Astrocyte (in vitro differentiated cells and primary cell): ENCODE results near the gene HMCN2. TPM values are rescaled to one million over a fixed set of nuclear protein-coding genes. Genes with fewer than 3 reads are reported as not detected.

Source experiments
- DNase-seq: peaks from one replicate; pipeline ENCODE4 v3.0.0-alpha.2; 2010; ENCODE audit warnings: low read depth
- FAIRE-seq: peaks from 2 replicates; lab custom pipeline; 2011; peaks lifted over from hg19 to GRCh38; lab: Jason Lieb, UNC
- H2AFZ ChIP-seq: 2 replicates; pipeline ENCODE4 v1.6.0; 2012; ENCODE audit warnings: low read depth, low read length, inconsistent platforms
- H3K27ac ChIP-seq: 2 replicates; pipeline ENCODE4 v1.5.1; 2011; ENCODE audit warnings: low read depth, low read length, inconsistent platforms
- H3K27me3 ChIP-seq: 2 replicates; pipeline ENCODE4 v1.6.0; 2011; ENCODE audit warnings: low read length, inconsistent platforms; ENCODE audit not compliant: insufficient read depth
- H3K36me3 ChIP-seq: 2 replicates; pipeline ENCODE4 v1.5.1; 2011; ENCODE audit warnings: low read length, inconsistent platforms; ENCODE audit not compliant: insufficient read depth
- H3K4me1 ChIP-seq: 2 replicates; pipeline ENCODE4 v1.5.1; 2011; ENCODE audit warnings: low read length, inconsistent platforms; ENCODE audit not compliant: insufficient read depth
- H3K4me2 ChIP-seq: 2 replicates; pipeline ENCODE4 v1.6.0; 2012; ENCODE audit warnings: low read length, inconsistent platforms
- H3K4me3 ChIP-seq: 2 replicates; pipeline ENCODE4 v1.5.1; 2011; ENCODE audit warnings: low read depth, mild to moderate bottlenecking, low read length, inconsistent platforms; ENCODE audit not compliant: insufficient read depth
- H3K79me2 ChIP-seq: 2 replicates; pipeline ENCODE4 v1.6.0; 2012; ENCODE audit warnings: mild to moderate bottlenecking, low read length, inconsistent platforms; ENCODE audit not compliant: insufficient read depth
- H3K9ac ChIP-seq: 2 replicates; pipeline ENCODE4 v1.6.0; 2012; ENCODE audit warnings: mild to moderate bottlenecking, low read length, inconsistent platforms
- H3K9me3 ChIP-seq: 2 replicates; pipeline ENCODE4 v1.5.1; 2012; ENCODE audit warnings: low read depth, mild to moderate bottlenecking, low read length, inconsistent platforms; ENCODE audit not compliant: insufficient read depth
- H4K20me1 ChIP-seq: 2 replicates; pipeline ENCODE4 v1.6.0; 2012; ENCODE audit warnings: low read length, inconsistent platforms; ENCODE audit not compliant: insufficient read depth
- H3K27ac Mint-ChIP-seq: one replicate; pipeline ENCODE4 v1.8.0; 2021; ENCODE audit warnings: mild to moderate bottlenecking, mixed read lengths; ENCODE audit not compliant: unreplicated experiment
- H3K27me3 Mint-ChIP-seq: one replicate; pipeline ENCODE4 v1.8.0; 2021; ENCODE audit warnings: low read depth, mixed read lengths; ENCODE audit not compliant: unreplicated experiment
- H3K36me3 Mint-ChIP-seq: one replicate; pipeline ENCODE4 v1.8.0; 2021; ENCODE audit warnings: low read depth, mixed read lengths; ENCODE audit not compliant: unreplicated experiment
- H3K4me1 Mint-ChIP-seq: one replicate; pipeline ENCODE4 v1.8.0; 2021; ENCODE audit warnings: low read depth, mixed read lengths; ENCODE audit not compliant: unreplicated experiment
- H3K4me3 Mint-ChIP-seq: one replicate; pipeline ENCODE4 v1.8.0; 2021; ENCODE audit warnings: mild to moderate bottlenecking, moderate library complexity, mixed read lengths; ENCODE audit not compliant: unreplicated experiment
- H3K9me3 Mint-ChIP-seq: one replicate; pipeline ENCODE4 v1.8.0; 2021; ENCODE audit warnings: mild to moderate bottlenecking, mixed read lengths; ENCODE audit not compliant: unreplicated experiment
- EZH2 ChIP-seq: IDR thresholded peaks from 2 replicates; pipeline ENCODE4 v1.6.1; 2012; ENCODE audit warnings: mild to moderate bottlenecking, low read length, inconsistent platforms; ENCODE audit not compliant: insufficient read depth
- total RNA-seq: library from RNA; stranded (reverse); gene quantifications from 2 replicates; pipeline ENCODE4 v1.2.1, GENCODE V29; 2021
- TF ChIP-seq, protein P1 (sequence below): IDR thresholded peaks from 2 replicates; pipeline ENCODE4 v1.5.1; 2011; ENCODE audit warnings: low read depth, mild to moderate bottlenecking, inconsistent platforms, low read length, moderate library complexity; ENCODE audit not compliant: insufficient read depth

HMCN2 gene
- total RNA-seq, 1 donor from 2014 or later: 1.6 TPM

- FAIRE-seq: no peak
- no peaks in the 10 kb centered on the region for H3K79me2 ChIP-seq
- H3K4me2 ChIP-seq: no peak overlapping the region
- no peak overlapping the region for H2AFZ ChIP-seq
- H3K4me1 ChIP-seq: no peaks in the 10 kb centered on the region
- Mint-ChIP-seq H3K27me3 (peaks cover 50% of the 10 kb centered on the region), H3K4me3 (no peak overlapping the region), H3K27ac (no peak overlapping the region), H3K4me1 (no peaks in the 10 kb centered on the region), H3K36me3 (peaks cover 9% of the 10 kb centered on the region), H3K9me3 (peaks cover 14% of the 10 kb centered on the region)
- DNase-seq: no peak
- H3K9me3 ChIP-seq: no peaks in the 10 kb centered on the region
- TF ChIP-seq, protein P1, sequence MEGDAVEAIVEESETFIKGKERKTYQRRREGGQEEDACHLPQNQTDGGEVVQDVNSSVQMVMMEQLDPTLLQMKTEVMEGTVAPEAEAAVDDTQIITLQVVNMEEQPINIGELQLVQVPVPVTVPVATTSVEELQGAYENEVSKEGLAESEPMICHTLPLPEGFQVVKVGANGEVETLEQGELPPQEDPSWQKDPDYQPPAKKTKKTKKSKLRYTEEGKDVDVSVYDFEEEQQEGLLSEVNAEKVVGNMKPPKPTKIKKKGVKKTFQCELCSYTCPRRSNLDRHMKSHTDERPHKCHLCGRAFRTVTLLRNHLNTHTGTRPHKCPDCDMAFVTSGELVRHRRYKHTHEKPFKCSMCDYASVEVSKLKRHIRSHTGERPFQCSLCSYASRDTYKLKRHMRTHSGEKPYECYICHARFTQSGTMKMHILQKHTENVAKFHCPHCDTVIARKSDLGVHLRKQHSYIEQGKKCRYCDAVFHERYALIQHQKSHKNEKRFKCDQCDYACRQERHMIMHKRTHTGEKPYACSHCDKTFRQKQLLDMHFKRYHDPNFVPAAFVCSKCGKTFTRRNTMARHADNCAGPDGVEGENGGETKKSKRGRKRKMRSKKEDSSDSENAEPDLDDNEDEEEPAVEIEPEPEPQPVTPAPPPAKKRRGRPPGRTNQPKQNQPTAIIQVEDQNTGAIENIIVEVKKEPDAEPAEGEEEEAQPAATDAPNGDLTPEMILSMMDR: no peak
- H3K36me3 ChIP-seq: no peaks in the 10 kb centered on the region
- H3K27ac ChIP-seq: no peak overlapping the region
- H3K4me3 ChIP-seq: no peak overlapping the region
- no peak overlapping the region for H3K9ac ChIP-seq
- H4K20me1 ChIP-seq: no peaks in the 10 kb centered on the region
- no peaks in the 10 kb centered on the region for H3K27me3 ChIP-seq
Measured at GRCh38 chr9:130358928-130359327, 93.4 kb downstream of the HMCN2 start.

GRCh38 chr9:130359819-130360218 is 94.3 kb downstream of the HMCN2 start:
- H3K4me1 ChIP-seq: no peaks in the 10 kb centered on the region
- H3K27ac ChIP-seq: no peak overlapping the region
- DNase-seq (no peak), FAIRE-seq (no peak)
- peaks cover 14% of the 10 kb centered on the region for H3K9me3 Mint-ChIP-seq
- no peaks in the 10 kb centered on the region for H4K20me1 ChIP-seq
- H3K4me3 ChIP-seq: no peak overlapping the region
- H3K4me2 ChIP-seq: no peak overlapping the region
- no peak overlapping the region for H3K9ac ChIP-seq
- no peak overlapping the region for H3K4me3 Mint-ChIP-seq
- peaks cover 47% of the 10 kb centered on the region for H3K27me3 Mint-ChIP-seq
- no peaks in the 10 kb centered on the region for H3K36me3 ChIP-seq
- H3K27ac Mint-ChIP-seq: no peak overlapping the region
- H3K4me1 Mint-ChIP-seq: no peaks in the 10 kb centered on the region
- peaks cover 9% of the 10 kb centered on the region for H3K36me3 Mint-ChIP-seq
- no peak overlapping the region for H2AFZ ChIP-seq
- H3K9me3 ChIP-seq: no peaks in the 10 kb centered on the region
- no peaks in the 10 kb centered on the region for H3K79me2 ChIP-seq
- TF ChIP-seq, protein P1: no peak
- TF ChIP-seq EZH2: no peak
- H3K27me3 ChIP-seq: no peaks in the 10 kb centered on the region

- TF ChIP-seq EZH2: no peak
- TF ChIP-seq, protein P1: no peak
- no peak for FAIRE-seq
- Histone ChIP-seq H4K20me1 (no peaks in the 10 kb centered on the region), H2AFZ (no peak overlapping the region), H3K4me2 (no peak overlapping the region), H3K27me3 (no peaks in the 10 kb centered on the region), H3K36me3 (no peaks in the 10 kb centered on the region), H3K4me3 (no peak overlapping the region), H3K79me2 (no peaks in the 10 kb centered on the region), H3K27ac (no peak overlapping the region), H3K9me3 (no peaks in the 10 kb centered on the region), H3K4me1 (no peaks in the 10 kb centered on the region), H3K9ac (no peak overlapping the region)
- no peaks in the 10 kb centered on the region for H3K4me1 Mint-ChIP-seq
- peaks cover 9% of the 10 kb centered on the region for H3K36me3 Mint-ChIP-seq
- H3K27me3 Mint-ChIP-seq: peaks cover 46% of the 10 kb centered on the region
- DNase-seq: no peak
- no peak overlapping the region for H3K4me3 Mint-ChIP-seq
- H3K9me3 Mint-ChIP-seq: peaks cover 14% of the 10 kb centered on the region
- H3K27ac Mint-ChIP-seq: no peak overlapping the region
Measured at GRCh38 chr9:130360672-130361071, 95.1 kb downstream of the HMCN2 start.
